HCT116 (cell line): ENCODE data around the gene RIMS4. TPM values are rescaled to one million over a fixed set of nuclear protein-coding genes. Genes with fewer than 3 reads are reported as not detected.
A peak's percentile ranks its signal among the peaks of the same experiment; 100 is the strongest.

Experiments
- ATAC-seq: fragments of 200-7000 bp; cut with Tn5 transposase; 2 replicates; pipeline ENCODE4 v1.9.1; 2020; ENCODE audit warnings: mild to moderate bottlenecking, moderate library complexity
- BruUV-seq: library from RNA; stranded (reverse); fragments of 400-500 nt; replicated peaks from 2 replicates; lab custom pipeline; 2021; lab: Mats Ljungman, UMichigan
- CTCF ChIA-PET: fragments of 300-600 bp; sonication (Branson Sonifier 250); formaldehyde crosslinking; loops from one replicate; lab custom pipeline; 2021; ENCODE audit warnings: antibody characterized with exemption; lab: Charles Lee
- POLR2A ChIA-PET: fragments of 300-600, 350-600 bp; sonication (Branson Sonifier 250); formaldehyde crosslinking; loops from one replicate; lab custom pipeline; 2021; ENCODE audit warnings: antibody characterized with exemption; lab: Charles Lee
- RAD21 ChIA-PET, 2 experiments: fragments of 300-600 bp; sonication (Branson Sonifier 250); formaldehyde crosslinking; loops; one replicate each; lab custom pipeline; 2023; ENCODE audit warnings: low total read pairs in 2 of 2; ENCODE audit not compliant: uncharacterized antibody in 2 of 2, unreplicated experiment in 2 of 2, low non-redundant PET in 1 of 2; lab: Charles Lee
- DNase-seq: peaks from one replicate; pipeline ENCODE4 v3.0.0-alpha.2; 2010; ENCODE audit warnings: low read depth, low spot score
- H2AFZ ChIP-seq: fragments of 200-600 bp; shearing (Covaris generic), sonication (generic); 2 replicates; pipeline ENCODE4 v1.6.1; 2017; ENCODE audit warnings: low read depth, mixed run types, mixed read lengths, antibody characterized with exemption, low read length; ENCODE audit not compliant: poor library complexity, severe bottlenecking
- H3K27ac ChIP-seq: 2 replicates; pipeline ENCODE4 v1.5.1; 2012; ENCODE audit warnings: low read depth, low read length
- H3K27me3 ChIP-seq: fragments of 200-600 bp; sonication (generic); 2 replicates; pipeline ENCODE4 v1.6.1; 2016; ENCODE audit warnings: mixed run types, low read length, mixed read lengths; ENCODE audit not compliant: insufficient read depth
- H3K36me3 ChIP-seq, 2 experiments: fragments of 200-500 bp in 1 of 2; fragments of 200-600 bp in 1 of 2; sonication (Bioruptor generic) in 1 of 2; sonication (generic) in 1 of 2; 2 replicates each; pipeline versions ENCODE4 v1.5.1 to v1.6.1; 2014 to 2016; ENCODE audit warnings: low read length in 2 of 2, inconsistent platforms in 1 of 2, mixed read lengths in 1 of 2, mixed run types in 1 of 2; ENCODE audit not compliant: insufficient read depth in 2 of 2, control insufficient read depth in 1 of 2
- H3K4me1 ChIP-seq, 2 experiments: fragments of 200-600 bp in 1 of 2; sonication (generic) in 1 of 2; 2 replicates each; pipeline versions ENCODE4 v1.5.1 to v1.6.1; 2012 to 2017; ENCODE audit warnings: low read length in 2 of 2, inconsistent platforms in 1 of 2, mild to moderate bottlenecking in 1 of 2, mixed read lengths in 1 of 2, mixed run types in 1 of 2, moderate library complexity in 1 of 2; ENCODE audit not compliant: insufficient read depth in 2 of 2, control insufficient read depth in 1 of 2
- H3K4me2 ChIP-seq: fragments of 200-600 bp; sonication (generic); 2 replicates; pipeline ENCODE4 v1.6.1; 2017; ENCODE audit warnings: mixed run types, low read length, mixed read lengths
- H3K4me3 ChIP-seq, 2 experiments: fragments of 200-600 bp in 1 of 2; sonication (generic) in 1 of 2; replicated peaks in 1 of 2; 2 replicates each; pipeline ENCODE4 v1.5.1; 2011 to 2016; ENCODE audit warnings: low read length in 2 of 2, control low read depth in 1 of 2, low read depth in 1 of 2, mild to moderate bottlenecking in 1 of 2, mixed read lengths in 1 of 2, mixed run types in 1 of 2
- H3K79me2 ChIP-seq: fragments of 200-600 bp; sonication (generic); 2 replicates; pipeline ENCODE4 v1.6.1; 2017; ENCODE audit warnings: mild to moderate bottlenecking, mixed run types, low read length, moderate library complexity, mixed read lengths; ENCODE audit not compliant: insufficient read depth
- H3K9ac ChIP-seq: fragments of 200-600 bp; sonication (generic); 2 replicates; pipeline ENCODE4 v1.6.1; 2016; ENCODE audit warnings: low read length, mixed read lengths
- H3K9me2 ChIP-seq: fragments of 200-600 bp; sonication (generic), shearing (Covaris generic); 2 replicates; pipeline ENCODE4 v1.6.1; 2017; ENCODE audit warnings: mixed run types, mild to moderate bottlenecking, moderate library complexity; ENCODE audit not compliant: insufficient read depth
- H3K9me3 ChIP-seq, 2 experiments: fragments of 200-500 bp in 1 of 2; fragments of 200-600 bp in 1 of 2; sonication (Bioruptor generic) in 1 of 2; sonication (generic) in 1 of 2; 2 replicates each; pipeline ENCODE4 v1.6.1; 2014 to 2017; ENCODE audit warnings: low read length in 2 of 2, mixed read lengths in 2 of 2, inconsistent platforms in 1 of 2, low read depth in 1 of 2, mild to moderate bottlenecking in 1 of 2, mixed run types in 1 of 2, moderate library complexity in 1 of 2; ENCODE audit not compliant: control insufficient read depth in 1 of 2, insufficient read depth in 1 of 2
- H4K20me1 ChIP-seq: fragments of 200-600 bp; sonication (generic), shearing (Covaris generic); 2 replicates; pipeline ENCODE4 v1.6.1; 2017; ENCODE audit warnings: mixed run types, mild to moderate bottlenecking, moderate library complexity; ENCODE audit not compliant: insufficient read depth
- CBX3 ChIP-seq: IDR thresholded peaks from 2 replicates; pipeline ENCODE4 v1.6.1; 2012; ENCODE audit warnings: low read depth
- EGR1 ChIP-seq: IDR thresholded peaks from 2 replicates; pipeline ENCODE4 v1.6.1; 2012; ENCODE audit warnings: low read depth
- ELF1 ChIP-seq: IDR thresholded peaks from 2 replicates; pipeline ENCODE4 v1.6.1; 2012; ENCODE audit warnings: low read depth, borderline replicate concordance
- EZH2 ChIP-seq: fragments of 200-600 bp; sonication (generic); IDR thresholded peaks from 2 replicates; pipeline ENCODE4 v1.6.1; 2017; ENCODE audit warnings: antibody characterized with exemption, mixed run types
- JUND ChIP-seq: IDR thresholded peaks from 2 replicates; pipeline ENCODE4 v1.6.1; 2012
- POLR2AphosphoS5 ChIP-seq: IDR thresholded peaks from 2 replicates; pipeline ENCODE4 v1.6.1; 2011; ENCODE audit warnings: mild to moderate bottlenecking, low read depth, low read length, moderate library complexity
- intact Hi-C: fragments of 100-400 bp; cut with micrococcal nuclease; formaldehyde crosslinking; loops from 2 replicates; pipeline ENCODE4 v1.10.0; 2022
- total RNA-seq: library from RNA; stranded (reverse); gene quantifications from one replicate; pipeline ENCODE4 v1.2.1, GENCODE V29; 2021; ENCODE audit not compliant: unreplicated experiment
- TF ChIP-seq, protein P1 (sequence below), 3 experiments: fragments of 200-600 bp in 1 of 3; sonication (generic) in 1 of 3; IDR thresholded peaks in 2 of 3; conservative IDR thresholded peaks in 1 of 3; 2 replicates each; pipeline ENCODE4 v1.5.1; 2012 to 2017; ENCODE audit warnings: low read depth in 2 of 3, low read length in 2 of 3, antibody characterized with exemption in 1 of 3, borderline replicate concordance in 1 of 3, control low read depth in 1 of 3, mild to moderate bottlenecking in 1 of 3, mixed read lengths in 1 of 3, mixed run types in 1 of 3, moderate library complexity in 1 of 3; ENCODE audit not compliant: insufficient read depth in 1 of 3
- TF ChIP-seq, protein P2 (sequence below): IDR thresholded peaks from 2 replicates; pipeline ENCODE4 v1.6.1; 2012

RIMS4 gene
- total RNA-seq, 1 experiment from 2014 or later, result 0.05 TPM

- Histone ChIP-seq H3K36me3 (no peaks in the 10 kb centered on the region), H3K9me3 (no peaks in the 10 kb centered on the region), H3K27ac (no peak overlapping the region), H3K27me3 (no peaks in the 10 kb centered on the region), H3K4me1 (peaks cover 0 to 4% of the 10 kb centered on the region in 2 experiments; a peak in 2 of 4 replicates), H4K20me1 (no peaks in the 10 kb centered on the region), H3K9ac (no peak overlapping the region), H2AFZ (no peak overlapping the region), H3K4me2 (no peak overlapping the region), H3K4me3 (no peak overlapping the region), H3K79me2 (no peaks in the 10 kb centered on the region), H3K9me2 (no peaks in the 10 kb centered on the region)
- ATAC-seq, result peak; percentile 49; the same call in 1 of the 2 replicates
- RAD21 ChIA-PET, result no interaction called here
- intact Hi-C loops, result no loop called here
- no peak for DNase-seq
- TF ChIP-seq CBX3, result no peak
- TF ChIP-seq, protein P1, sequence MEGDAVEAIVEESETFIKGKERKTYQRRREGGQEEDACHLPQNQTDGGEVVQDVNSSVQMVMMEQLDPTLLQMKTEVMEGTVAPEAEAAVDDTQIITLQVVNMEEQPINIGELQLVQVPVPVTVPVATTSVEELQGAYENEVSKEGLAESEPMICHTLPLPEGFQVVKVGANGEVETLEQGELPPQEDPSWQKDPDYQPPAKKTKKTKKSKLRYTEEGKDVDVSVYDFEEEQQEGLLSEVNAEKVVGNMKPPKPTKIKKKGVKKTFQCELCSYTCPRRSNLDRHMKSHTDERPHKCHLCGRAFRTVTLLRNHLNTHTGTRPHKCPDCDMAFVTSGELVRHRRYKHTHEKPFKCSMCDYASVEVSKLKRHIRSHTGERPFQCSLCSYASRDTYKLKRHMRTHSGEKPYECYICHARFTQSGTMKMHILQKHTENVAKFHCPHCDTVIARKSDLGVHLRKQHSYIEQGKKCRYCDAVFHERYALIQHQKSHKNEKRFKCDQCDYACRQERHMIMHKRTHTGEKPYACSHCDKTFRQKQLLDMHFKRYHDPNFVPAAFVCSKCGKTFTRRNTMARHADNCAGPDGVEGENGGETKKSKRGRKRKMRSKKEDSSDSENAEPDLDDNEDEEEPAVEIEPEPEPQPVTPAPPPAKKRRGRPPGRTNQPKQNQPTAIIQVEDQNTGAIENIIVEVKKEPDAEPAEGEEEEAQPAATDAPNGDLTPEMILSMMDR (IDR thresholded peaks at IDR 0.05 in 2 of 3, conservative IDR thresholded peaks at IDR 0.05 in 1 of 3; ENCODE audit: borderline replicate concordance in 1 of 3, insufficient read depth in 1 of 3, low read depth in 2 of 3, low read length in 2 of 3), result no peak
- TF ChIP-seq EGR1, result no peak
- no peak for TF ChIP-seq EZH2
- no peak for TF ChIP-seq POLR2AphosphoS5
- no peak for TF ChIP-seq JUND
- TF ChIP-seq ELF1, result no peak
- TF ChIP-seq, protein P2, sequence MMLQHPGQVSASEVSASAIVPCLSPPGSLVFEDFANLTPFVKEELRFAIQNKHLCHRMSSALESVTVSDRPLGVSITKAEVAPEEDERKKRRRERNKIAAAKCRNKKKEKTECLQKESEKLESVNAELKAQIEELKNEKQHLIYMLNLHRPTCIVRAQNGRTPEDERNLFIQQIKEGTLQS, result no peak
- CTCF ChIA-PET, result interaction anchor here (1.4 kb wide), 1 partner anchor 109 kb away, joined by 6 read pairs; no protein-coding TSS in a partner anchor
- POLR2A ChIA-PET, result no interaction called here
- BruUV-seq, result no TSS peak
Measured at GRCh38 chr20:44856856-44857448, 46.6 kb upstream of the RIMS4 start.
